CD4-positive, alpha-beta memory T cell (primary cell): ENCODE results near the gene DNASE1. TPM values are rescaled to one million over a fixed set of nuclear protein-coding genes. Genes with fewer than 3 reads are reported as not detected.
"Not testable (repeated sequence)": the region's sequence is repeated elsewhere in the genome, so short reads cannot be mapped to it uniquely, and the experiment has no call there.

Source experiments
- CTCF ChIA-PET: fragments of 350-600 bp; sonication (Branson Sonifier 250); formaldehyde crosslinking; loops from one replicate; lab custom pipeline; 2021; ENCODE audit warnings: inconsistent platforms; ENCODE audit not compliant: partially characterized antibody; lab: Charles Lee
- POLR2A ChIA-PET: fragments of 350-600 bp; sonication (Branson Sonifier 250); formaldehyde crosslinking; loops from one replicate; lab custom pipeline; 2021; ENCODE audit not compliant: partially characterized antibody; lab: Charles Lee
- DNase-seq, 5 donors: peaks; one replicate each; pipeline versions ENCODE4 v3.0.0 to v3.0.0-alpha.2; 2020 to 2022; ENCODE audit warnings: mixed read lengths in 1 of 5
- H3K27ac ChIP-seq: one replicate; pipeline ENCODE4 v1.7.0; 2013; ENCODE audit warnings: low read depth, low read length
- H3K27me3 ChIP-seq: 2 replicates; pipeline ENCODE4 v1.7.0; 2013; ENCODE audit warnings: mild to moderate bottlenecking, low read length, moderate library complexity; ENCODE audit not compliant: insufficient read depth
- H3K36me3 ChIP-seq: 2 replicates; pipeline ENCODE4 v1.7.0; 2013; ENCODE audit warnings: mild to moderate bottlenecking, low read length, moderate library complexity; ENCODE audit not compliant: insufficient read depth
- H3K4me1 ChIP-seq: 2 replicates; pipeline ENCODE4 v1.7.0; 2013; ENCODE audit warnings: mild to moderate bottlenecking, low read length, moderate library complexity; ENCODE audit not compliant: insufficient read depth
- H3K4me3 ChIP-seq, 2 donors: one replicate each; pipeline ENCODE4 v1.7.0; 2013; ENCODE audit warnings: low read length in 2 of 2, mild to moderate bottlenecking in 1 of 2
- H3K9me3 ChIP-seq, 2 donors: one replicate each; pipeline ENCODE4 v1.7.0; 2013; ENCODE audit warnings: low read length in 2 of 2, control low read depth in 1 of 2; ENCODE audit not compliant: control insufficient read depth in 1 of 2
- H3K27ac Mint-ChIP-seq, 7 donors: one replicate each; pipeline ENCODE4 v1.8.0; 2020 to 2021; ENCODE audit warnings: mixed read lengths in 7 of 7, mild to moderate bottlenecking in 6 of 7, inconsistent platforms in 3 of 7, moderate library complexity in 3 of 7
- H3K27me3 Mint-ChIP-seq, 2 donors: one replicate each; pipeline ENCODE4 v1.8.0; 2020 to 2021; ENCODE audit warnings: mixed read lengths in 2 of 2
- H3K36me3 Mint-ChIP-seq, 2 donors: one replicate each; pipeline ENCODE4 v1.8.0; 2020 to 2021; ENCODE audit warnings: mixed read lengths in 2 of 2, inconsistent platforms in 1 of 2, mild to moderate bottlenecking in 1 of 2
- H3K4me1 Mint-ChIP-seq, 4 donors: one replicate each; pipeline ENCODE4 v1.8.0; 2020 to 2021; ENCODE audit warnings: mixed read lengths in 4 of 4, mild to moderate bottlenecking in 1 of 4
- H3K4me3 Mint-ChIP-seq, 8 donors: one replicate each; pipeline ENCODE4 v1.8.0; 2020 to 2021; ENCODE audit warnings: mixed read lengths in 8 of 8, mild to moderate bottlenecking in 7 of 8, moderate library complexity in 6 of 8, inconsistent platforms in 3 of 8
- H3K9me3 Mint-ChIP-seq, 8 donors: one replicate each; pipeline ENCODE4 v1.8.0; 2020 to 2021; ENCODE audit warnings: mixed read lengths in 8 of 8, mild to moderate bottlenecking in 5 of 8, inconsistent platforms in 3 of 8, moderate library complexity in 1 of 8
- intact Hi-C: fragments of 100-400 bp; cut with micrococcal nuclease; formaldehyde crosslinking; loops from one replicate; pipeline ENCODE4 v1.15.1; 2023
- polyA plus RNA-seq, 2 donors: library from polyadenylated mRNA; unstranded; fragments of 300-500 nt; fragmentation: Illumina TruSeq; gene quantifications; one replicate each; pipeline ENCODE4 v1.2.3, GENCODE V29; 2021
- total RNA-seq, 2 experiments: library from RNA; stranded (reverse); gene quantifications; one replicate each; pipeline ENCODE4 v1.2.3, GENCODE V29; 2021

DNASE1 gene, protein sequence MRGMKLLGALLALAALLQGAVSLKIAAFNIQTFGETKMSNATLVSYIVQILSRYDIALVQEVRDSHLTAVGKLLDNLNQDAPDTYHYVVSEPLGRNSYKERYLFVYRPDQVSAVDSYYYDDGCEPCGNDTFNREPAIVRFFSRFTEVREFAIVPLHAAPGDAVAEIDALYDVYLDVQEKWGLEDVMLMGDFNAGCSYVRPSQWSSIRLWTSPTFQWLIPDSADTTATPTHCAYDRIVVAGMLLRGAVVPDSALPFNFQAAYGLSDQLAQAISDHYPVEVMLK
- total RNA-seq (10 to 100 TPM; 51.2 to 59.9 TPM), polyA plus RNA-seq (1 to 10 TPM in 1 of 2 donors, not detected in 1; 7.7 TPM)

DNA sequence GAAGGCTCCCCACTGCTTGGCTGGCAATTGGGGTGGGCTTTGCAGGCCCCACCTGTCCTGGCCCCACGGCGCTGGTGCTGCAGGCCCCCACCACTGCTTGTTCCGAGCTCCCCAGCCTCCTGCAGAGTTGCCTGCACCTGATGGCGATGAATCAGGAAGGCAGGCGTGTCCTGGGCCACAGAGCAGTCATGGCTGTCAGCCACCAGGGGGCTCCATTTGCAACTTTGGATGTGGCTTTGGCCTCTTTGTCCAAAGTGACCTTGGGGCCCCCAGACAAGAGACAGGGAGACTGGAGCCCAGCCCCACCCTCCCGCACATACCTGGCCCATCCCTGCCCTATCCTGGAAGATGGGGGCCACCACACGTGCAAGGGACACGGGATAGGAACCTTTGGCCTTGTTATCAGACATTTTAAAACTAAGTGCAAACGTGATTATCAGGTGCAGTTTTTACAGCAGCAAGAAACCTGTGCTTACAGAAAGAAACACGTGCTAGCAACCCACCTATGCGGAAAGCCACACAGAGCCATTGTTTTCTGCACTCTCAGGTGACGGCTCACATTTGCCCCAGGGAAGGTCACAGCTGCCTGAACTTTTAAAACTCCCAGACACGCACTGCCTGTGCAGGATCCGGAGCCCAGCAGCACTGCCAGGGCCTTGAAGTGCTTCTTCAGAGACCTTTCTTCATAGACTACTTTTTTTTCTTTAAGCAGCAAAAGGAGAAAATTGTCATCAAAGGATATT lies at the start of gene DNASE1:
TSS of gene DNASE1 (plus strand) at position 443 of the 743 bp plus-strand sequence. CDS start 683 bp downstream, outside the sequence.
- DNase-seq: peak; percentile 38 to 66 (median 46)
- Mint-ChIP-seq H3K4me3 (peak within 1 kb of the TSS in 1 of 8 donors; percentile 45), H3K36me3 (peaks cover 10 to 46% of the 10 kb centered on the region in 2 donors), H3K27me3 (no peaks in the 10 kb centered on the region), H3K27ac (peak within 1 kb of the TSS in 4 of 7 donors; percentile 19 to 74 (median 48)), H3K4me1 (peaks cover 0 to 11% (median 3%) of the 10 kb centered on the region in 4 donors), H3K9me3 (no peaks in the 10 kb centered on the region)
- intact Hi-C loops: loop anchor here (5.0 kb wide), 1 partner anchor 77 kb away; the partner anchor contains the start of gene NLRC3
- no peaks in the 10 kb centered on the region for H3K27me3 ChIP-seq
- no peaks in the 10 kb centered on the region for H3K9me3 ChIP-seq
- no peak within 1 kb of the TSS for H3K4me3 ChIP-seq
- CTCF ChIA-PET: interaction anchor here (0.6 to 1.2 kb wide), 3 partner anchors 8 to 276 kb away, joined by 3 to 4 read pairs (median 4); no protein-coding TSS in a partner anchor
- peaks cover 34% of the 10 kb centered on the region for H3K36me3 ChIP-seq
- no peaks in the 10 kb centered on the region for H3K4me1 ChIP-seq
- POLR2A ChIA-PET: interaction anchor here (1.0 kb wide), 1 partner anchor 43 kb away, joined by 3 read pairs; the partner anchor contains the start of gene SLX4
- H3K27ac ChIP-seq: no peak within 1 kb of the TSS

DNA sequence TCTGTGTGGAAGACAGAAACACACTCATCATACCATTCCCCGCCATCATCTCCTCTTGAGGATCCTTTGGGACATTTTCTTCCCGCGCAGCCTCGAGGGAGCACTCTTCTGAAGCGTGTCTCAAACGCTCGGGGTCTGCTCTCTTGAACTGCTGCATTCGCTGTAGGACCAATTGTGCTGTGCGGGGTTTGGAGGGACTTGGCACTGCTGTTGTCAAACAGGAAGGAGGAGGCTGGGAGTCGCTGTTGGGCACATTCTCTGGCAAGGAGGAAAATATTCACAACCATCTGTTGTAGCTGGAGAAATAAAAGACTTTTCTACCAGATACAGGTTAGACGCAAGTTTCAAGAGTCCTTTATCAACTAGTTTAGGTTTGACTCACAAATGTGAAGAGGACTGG lies 48.0 kb upstream of the DNASE1 start:
- Histone ChIP-seq H3K27ac (no peak overlapping the region), H3K36me3 (peaks cover 4% of the 10 kb centered on the region), H3K4me1 (peaks cover 10% of the 10 kb centered on the region), H3K4me3 (no peak overlapping the region), H3K27me3 (no peaks in the 10 kb centered on the region), H3K9me3 (no peaks in the 10 kb centered on the region)
- ChIA-PET CTCF (no interaction called here), POLR2A (interaction anchor here (1.0 kb wide), 1 partner anchor 30 kb away, joined by 4 read pairs; the partner anchor contains the start of gene NLRC3)
- H3K9me3 Mint-ChIP-seq: no peaks in the 10 kb centered on the region
- no peak for DNase-seq
- H3K27ac Mint-ChIP-seq: no peak overlapping the region
- no peak overlapping the region for H3K4me3 Mint-ChIP-seq
- H3K27me3 Mint-ChIP-seq: no peaks in the 10 kb centered on the region
- peaks cover 16% of the 10 kb centered on the region in 2 donors for H3K36me3 Mint-ChIP-seq
- peaks cover 6 to 17% (median 12%) of the 10 kb centered on the region in 4 donors for H3K4me1 Mint-ChIP-seq
- intact Hi-C loops: no loop called here

DNA sequence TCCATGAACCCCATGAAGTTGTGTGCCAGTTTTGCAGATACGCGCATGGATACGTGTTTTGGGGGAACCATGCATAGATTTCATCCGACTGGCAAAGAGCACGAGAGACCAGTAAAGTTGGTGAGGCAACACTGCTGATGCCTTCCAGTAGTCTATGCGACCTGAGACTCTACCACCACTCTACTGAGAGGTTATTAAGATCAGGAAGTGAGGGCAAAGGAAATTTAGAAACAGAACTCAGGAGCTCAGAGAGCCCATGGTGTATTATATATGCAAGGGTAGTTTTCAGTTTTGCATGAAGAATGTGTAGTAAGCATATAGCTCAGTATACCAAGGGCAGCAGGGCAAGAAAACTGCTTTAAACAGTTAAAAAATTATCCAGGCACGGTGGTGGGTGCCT lies 47.3 kb upstream of the DNASE1 start:
- H3K4me1 ChIP-seq: peaks cover 12% of the 10 kb centered on the region
- H3K27ac ChIP-seq: no peak overlapping the region
- Mint-ChIP-seq H3K4me1 (peaks cover 9 to 22% (median 18%) of the 10 kb centered on the region in 4 donors), H3K27me3 (no peaks in the 10 kb centered on the region), H3K9me3 (peaks cover 0 to 5% (median 0%) of the 10 kb centered on the region in 8 donors), H3K36me3 (peaks cover 10 to 17% of the 10 kb centered on the region in 2 donors), H3K4me3 (peak overlapping the region in 1 of 8 donors; percentile 13), H3K27ac (peak overlapping the region in 1 of 7 donors; percentile 50)
- intact Hi-C loops: no loop called here
- H3K27me3 ChIP-seq: no peaks in the 10 kb centered on the region
- no peak for DNase-seq
- ChIA-PET POLR2A (interaction anchor here (1.0 kb wide), 1 partner anchor 30 kb away, joined by 4 read pairs; the partner anchor contains the start of gene NLRC3), CTCF (no interaction called here)
- no peaks in the 10 kb centered on the region for H3K9me3 ChIP-seq
- H3K36me3 ChIP-seq: peaks cover 4% of the 10 kb centered on the region
- H3K4me3 ChIP-seq: no peak overlapping the region

DNA sequence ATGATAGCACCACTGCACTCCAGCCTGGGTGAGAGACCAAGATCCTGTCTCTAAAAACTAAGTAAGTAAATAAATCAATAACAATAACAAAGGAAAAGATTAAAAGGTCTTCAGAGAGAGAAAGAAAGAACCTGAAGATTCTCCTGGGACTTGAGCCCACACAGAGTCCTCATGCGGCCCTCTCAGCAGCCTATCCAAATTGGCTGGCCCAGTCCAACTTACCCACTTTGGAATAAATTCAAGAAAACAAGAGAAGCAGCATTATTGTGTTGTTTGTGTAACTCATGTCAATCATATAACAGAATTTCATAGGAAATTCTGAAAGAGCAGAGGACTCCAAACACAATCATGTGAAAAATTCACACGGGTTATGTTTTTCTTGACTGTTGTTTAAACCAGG lies 46.9 kb upstream of the DNASE1 start:
- Histone ChIP-seq H3K9me3 (no peaks in the 10 kb centered on the region), H3K4me1 (peaks cover 17% of the 10 kb centered on the region), H3K36me3 (peaks cover 2% of the 10 kb centered on the region), H3K4me3 (no peak overlapping the region), H3K27me3 (no peaks in the 10 kb centered on the region), H3K27ac (no peak overlapping the region)
- Mint-ChIP-seq H3K27me3 (no peaks in the 10 kb centered on the region), H3K4me1 (peaks cover 11 to 27% (median 21%) of the 10 kb centered on the region in 4 donors), H3K27ac (no peak overlapping the region), H3K4me3 (no peak overlapping the region), H3K9me3 (peaks cover 0 to 5% (median 0%) of the 10 kb centered on the region in 8 donors), H3K36me3 (peaks cover 10 to 17% of the 10 kb centered on the region in 2 donors)
- POLR2A ChIA-PET: no interaction called here
- no peak for DNase-seq
- intact Hi-C loops: no loop called here
- CTCF ChIA-PET: no interaction called here

DNA sequence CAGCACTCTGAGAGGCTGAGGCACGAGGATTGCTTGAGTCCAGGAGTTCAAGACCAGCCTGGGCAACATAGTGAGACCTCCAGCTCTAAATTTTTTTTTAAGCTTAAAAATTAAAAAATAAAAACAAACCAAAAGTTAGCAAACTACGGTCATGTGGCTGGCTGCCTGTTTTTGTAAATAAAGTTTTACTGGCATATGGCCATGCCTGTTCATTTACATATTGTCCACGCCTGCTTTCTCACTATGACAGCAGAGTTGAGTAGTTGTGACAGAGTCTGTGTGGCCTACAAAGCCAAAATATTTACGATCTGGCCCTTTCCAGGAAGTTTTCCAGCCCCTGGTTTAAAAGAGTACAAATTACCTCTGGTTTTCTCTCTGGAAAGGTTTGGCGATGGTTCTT lies 46.4 kb upstream of the DNASE1 start:
- Mint-ChIP-seq H3K4me1 (peaks cover 15 to 31% (median 26%) of the 10 kb centered on the region in 4 donors), H3K27me3 (no peaks in the 10 kb centered on the region), H3K27ac (no peak overlapping the region), H3K36me3 (peaks cover 10 to 19% of the 10 kb centered on the region in 2 donors), H3K4me3 (no peak overlapping the region), H3K9me3 (peaks cover 0 to 5% (median 0%) of the 10 kb centered on the region in 8 donors)
- Histone ChIP-seq H3K36me3 (no peaks in the 10 kb centered on the region), H3K4me3 (no peak overlapping the region), H3K27ac (no peak overlapping the region), H3K27me3 (no peaks in the 10 kb centered on the region), H3K4me1 (peaks cover 21% of the 10 kb centered on the region), H3K9me3 (no peaks in the 10 kb centered on the region)
- intact Hi-C loops: no loop called here
- ChIA-PET POLR2A (no interaction called here), CTCF (no interaction called here)
- no peak for DNase-seq

DNA sequence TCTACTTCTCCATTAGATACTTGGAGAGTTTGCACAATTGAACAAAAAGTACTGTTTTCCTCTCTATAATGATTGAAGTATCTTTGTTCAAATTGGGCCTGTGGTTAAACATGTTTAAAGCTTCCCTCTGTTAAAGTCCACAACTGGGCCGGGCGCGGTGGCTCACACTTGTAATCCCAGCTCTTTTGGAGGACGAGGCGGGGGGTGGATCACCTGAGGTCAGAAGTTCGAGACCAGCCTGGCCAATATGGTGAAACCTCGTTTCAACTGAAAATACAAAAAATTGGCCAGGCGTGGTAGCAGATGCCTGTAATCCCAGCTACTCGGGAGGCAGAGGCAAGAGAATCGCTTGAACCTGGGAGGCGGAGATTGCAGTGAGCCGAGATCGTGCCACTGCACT lies 45.5 kb upstream of the DNASE1 start:
- Mint-ChIP-seq H3K36me3 (peaks cover 5 to 19% of the 10 kb centered on the region in 2 donors), H3K4me1 (peaks cover 21 to 37% (median 32%) of the 10 kb centered on the region in 4 donors)
- H3K27me3 Mint-ChIP-seq, H3K27ac ChIP-seq, DNase-seq, H3K36me3 ChIP-seq, H3K27me3 ChIP-seq, H3K4me3 Mint-ChIP-seq, intact Hi-C loops, POLR2A ChIA-PET, H3K4me3 ChIP-seq, CTCF ChIA-PET, H3K9me3 ChIP-seq, H3K9me3 Mint-ChIP-seq, H3K27ac Mint-ChIP-seq: not testable (repeated sequence)
- H3K4me1 ChIP-seq: peaks cover 27% of the 10 kb centered on the region
